ENCODE data around the gene KCTD19. TPM values are rescaled to one million over a fixed set of nuclear protein-coding genes. Genes with fewer than 3 reads are reported as not detected.
"Not testable (repeated sequence)": the region's sequence is repeated elsewhere in the genome, so short reads cannot be mapped to it uniquely, and the experiment has no call there.

Gene KCTD19
- total RNA-seq, 1 experiment from 2014 or later = not detected

DNA sequence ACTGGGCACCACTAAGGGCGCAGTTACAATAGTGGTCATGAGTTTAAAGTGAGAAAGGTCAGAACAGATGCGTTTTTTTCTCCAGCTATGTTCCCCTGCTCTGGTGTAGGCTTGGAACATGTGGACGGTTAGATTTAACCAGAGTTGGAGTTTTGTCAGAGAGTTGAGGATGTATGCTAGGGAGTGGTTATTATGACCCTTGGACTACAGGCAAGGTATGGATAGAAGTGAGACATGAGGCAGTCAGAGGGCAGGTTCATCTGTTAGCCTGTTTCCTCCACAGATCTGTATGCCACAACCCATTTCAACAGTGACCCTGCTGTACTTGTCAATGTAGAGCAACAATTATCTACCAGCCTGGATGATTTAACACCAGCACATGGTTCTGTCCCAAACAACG lies 44.1 kb upstream of the KCTD19 start:
- DNase-seq = no peak
- Histone ChIP-seq H3K9me2 (ENCODE audit: insufficient read depth) (no peaks in the 10 kb centered on the region), H3F3A (ENCODE audit: insufficient read depth, low read depth) (peaks cover 4% of the 10 kb centered on the region; the same call in 1 of the 2 replicates), H3K4me1 (replicated peaks; ENCODE audit: insufficient read depth) (peaks cover 6% of the 10 kb centered on the region; the same call in 1 of the 2 replicates), H3K4me2 (no peak overlapping the region), H3K36me3 (ENCODE audit: low read depth) (no peaks in the 10 kb centered on the region), H3K4me3 (no peak overlapping the region), H4K20me1 (ENCODE audit: insufficient read depth) (no peaks in the 10 kb centered on the region), H3K9me3 (ENCODE audit: insufficient read depth, low read depth) (no peaks in the 10 kb centered on the region), H2AFZ (no peak overlapping the region), H3K27me3 (ENCODE audit: insufficient read depth, low read depth) (peaks cover 30% of the 10 kb centered on the region), H3K79me2 (ENCODE audit: low read depth) (no peaks in the 10 kb centered on the region), H3K27ac (no peak overlapping the region)
- TF ChIP-seq CTCF (conservative IDR thresholded peaks at IDR 0.05) = no peak
- no peak for TF ChIP-seq EZH2 (IDR thresholded peaks at IDR 0.05; ENCODE audit: low read depth)
- no TSS peak for BruUV-seq (replicated peaks)
- POLR2A ChIA-PET (ENCODE audit: unreplicated experiment) = no interaction called here
- CTCF ChIA-PET = interaction anchor here (0.7 kb wide), 1 partner anchor 426 kb away, joined by 9 read pairs; no protein-coding TSS in a partner anchor
- intact Hi-C loops (cut with micrococcal nuclease; ENCODE audit: unreplicated experiment) = loop anchor here (5.0 kb wide), 1 partner anchor 97 kb away; no protein-coding TSS in a partner anchor

- Histone ChIP-seq H3F3A (ENCODE audit: insufficient read depth, low read depth) (peaks cover 14% of the 10 kb centered on the region; the same call in 1 of the 2 replicates), H2AFZ (no peak overlapping the region), H3K36me3 (ENCODE audit: low read depth) (no peaks in the 10 kb centered on the region), H3K27ac (no peak overlapping the region), H3K4me2 (no peak overlapping the region), H3K27me3 (ENCODE audit: insufficient read depth, low read depth) (peaks cover 24% of the 10 kb centered on the region), H3K9me2 (ENCODE audit: insufficient read depth) (no peaks in the 10 kb centered on the region), H3K79me2 (ENCODE audit: low read depth) (no peaks in the 10 kb centered on the region), H3K9me3 (ENCODE audit: insufficient read depth, low read depth) (no peaks in the 10 kb centered on the region), H3K4me3 (no peak overlapping the region), H4K20me1 (ENCODE audit: insufficient read depth) (no peaks in the 10 kb centered on the region), H3K4me1 (replicated peaks; ENCODE audit: insufficient read depth) (no peaks in the 10 kb centered on the region)
- ChIA-PET POLR2A (ENCODE audit: unreplicated experiment) (interaction anchor here (0.6 kb wide), 1 partner anchor 295 kb away, joined by 5 read pairs; no protein-coding TSS in a partner anchor), CTCF (no interaction called here)
- DNase-seq = no peak
- TF ChIP-seq EZH2 (IDR thresholded peaks at IDR 0.05; ENCODE audit: low read depth) (no peak), CTCF (conservative IDR thresholded peaks at IDR 0.05) (no peak)
- BruUV-seq (replicated peaks) = no TSS peak
- intact Hi-C loops (cut with micrococcal nuclease; ENCODE audit: unreplicated experiment) = no loop called here
These were observed 38.2 kb upstream of the KCTD19 start for GRCh38 chr16:67364600-67365235.

DNA sequence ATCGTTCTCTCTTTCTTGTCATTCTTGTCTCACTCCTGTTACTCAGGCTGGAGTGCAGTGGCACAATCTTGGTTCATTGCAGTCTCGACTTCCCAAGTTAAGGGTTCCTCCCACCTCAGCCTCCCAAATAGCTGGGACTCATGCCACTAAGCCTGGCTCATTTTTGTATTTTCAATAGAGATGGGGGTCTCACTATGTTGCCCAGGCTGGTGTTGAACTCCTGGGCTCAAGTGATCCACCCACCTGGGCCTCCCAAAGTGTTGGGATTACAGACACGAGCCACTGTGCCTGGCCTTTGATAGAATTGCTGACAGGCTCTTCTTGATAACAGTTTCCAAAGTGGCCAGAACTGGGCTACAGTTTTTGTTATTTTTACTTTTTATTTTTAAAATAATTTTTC lies 34.5 kb upstream of the KCTD19 start:
- Histone ChIP-seq H3K27me3 (ENCODE audit: insufficient read depth, low read depth) (no peaks in the 10 kb centered on the region), H3F3A (ENCODE audit: insufficient read depth, low read depth) (peaks cover 14% of the 10 kb centered on the region; the same call in 1 of the 2 replicates), H3K4me2 (no peak overlapping the region), H3K4me1 (replicated peaks; ENCODE audit: insufficient read depth) (no peaks in the 10 kb centered on the region), H3K9me3 (ENCODE audit: insufficient read depth, low read depth) (no peaks in the 10 kb centered on the region), H3K79me2 (ENCODE audit: low read depth) (no peaks in the 10 kb centered on the region), H3K36me3 (ENCODE audit: low read depth) (no peaks in the 10 kb centered on the region), H3K4me3 (no peak overlapping the region), H2AFZ (no peak overlapping the region), H4K20me1 (ENCODE audit: insufficient read depth) (no peaks in the 10 kb centered on the region), H3K27ac (no peak overlapping the region), H3K9me2 (ENCODE audit: insufficient read depth) (no peaks in the 10 kb centered on the region)
- TF ChIP-seq EZH2 (IDR thresholded peaks at IDR 0.05; ENCODE audit: low read depth) (no peak), CTCF (conservative IDR thresholded peaks at IDR 0.05) (no peak)
- no TSS peak for BruUV-seq (replicated peaks)
- DNase-seq = no peak
- POLR2A ChIA-PET (ENCODE audit: unreplicated experiment) = no interaction called here
- CTCF ChIA-PET = no interaction called here
- intact Hi-C loops (cut with micrococcal nuclease; ENCODE audit: unreplicated experiment) = no loop called here

- H3K27ac ChIP-seq; H3K9me2 ChIP-seq (ENCODE audit: insufficient read depth); H3K4me3 ChIP-seq; H4K20me1 ChIP-seq (ENCODE audit: insufficient read depth); BruUV-seq (replicated peaks); intact Hi-C loops (cut with micrococcal nuclease; ENCODE audit: unreplicated experiment); H3K4me1 ChIP-seq (replicated peaks; ENCODE audit: insufficient read depth); H3K4me2 ChIP-seq; H3K36me3 ChIP-seq (ENCODE audit: low read depth); H3K79me2 ChIP-seq (ENCODE audit: low read depth); H3K27me3 ChIP-seq (ENCODE audit: insufficient read depth, low read depth); DNase-seq; H3K9me3 ChIP-seq (ENCODE audit: insufficient read depth, low read depth); CTCF ChIA-PET; H2AFZ ChIP-seq: not testable (repeated sequence)
- H3F3A ChIP-seq (ENCODE audit: insufficient read depth, low read depth) = peaks cover 14% of the 10 kb centered on the region; the same call in 1 of the 2 replicates
- POLR2A ChIA-PET (ENCODE audit: unreplicated experiment) = interaction anchor here (0.6 to 0.7 kb wide), 3 partner anchors 21 to 1316 kb away, joined by 3 to 15 read pairs (median 15); no protein-coding TSS in a partner anchor
These were observed 33.2 kb upstream of the KCTD19 start for GRCh38 chr16:67359540-67360269.

Measured in PC-9 (cell line).